Suprapubic skin (tissue), 3 donors: ENCODE results near the gene BNC1.

Source experiments
- EP300 ChIP-seq: sonication (generic); formaldehyde crosslinking; IDR thresholded peaks from one replicate; pipeline ENCODE4 v1.6.1; 2017; ENCODE audit warnings: antibody characterized with exemption
- POLR2A ChIP-seq, 2 donors: fragments of 450-650 bp; IDR thresholded peaks; one replicate each; pipeline ENCODE4 v1.6.1; 2017; ENCODE audit warnings: antibody characterized with exemption in 2 of 2, mild to moderate bottlenecking in 2 of 2, moderate library complexity in 2 of 2
- TF ChIP-seq, protein P1 (sequence below), 2 donors: fragments of 200-600 bp in 1 of 2; fragments of 450-650 bp in 1 of 2; sonication (generic) in 1 of 2; IDR thresholded peaks; one replicate each; pipeline ENCODE4 v1.5.1; 2016 to 2019; ENCODE audit warnings: antibody characterized with exemption in 2 of 2, mild to moderate bottlenecking in 1 of 2, moderate library complexity in 1 of 2

DNA sequence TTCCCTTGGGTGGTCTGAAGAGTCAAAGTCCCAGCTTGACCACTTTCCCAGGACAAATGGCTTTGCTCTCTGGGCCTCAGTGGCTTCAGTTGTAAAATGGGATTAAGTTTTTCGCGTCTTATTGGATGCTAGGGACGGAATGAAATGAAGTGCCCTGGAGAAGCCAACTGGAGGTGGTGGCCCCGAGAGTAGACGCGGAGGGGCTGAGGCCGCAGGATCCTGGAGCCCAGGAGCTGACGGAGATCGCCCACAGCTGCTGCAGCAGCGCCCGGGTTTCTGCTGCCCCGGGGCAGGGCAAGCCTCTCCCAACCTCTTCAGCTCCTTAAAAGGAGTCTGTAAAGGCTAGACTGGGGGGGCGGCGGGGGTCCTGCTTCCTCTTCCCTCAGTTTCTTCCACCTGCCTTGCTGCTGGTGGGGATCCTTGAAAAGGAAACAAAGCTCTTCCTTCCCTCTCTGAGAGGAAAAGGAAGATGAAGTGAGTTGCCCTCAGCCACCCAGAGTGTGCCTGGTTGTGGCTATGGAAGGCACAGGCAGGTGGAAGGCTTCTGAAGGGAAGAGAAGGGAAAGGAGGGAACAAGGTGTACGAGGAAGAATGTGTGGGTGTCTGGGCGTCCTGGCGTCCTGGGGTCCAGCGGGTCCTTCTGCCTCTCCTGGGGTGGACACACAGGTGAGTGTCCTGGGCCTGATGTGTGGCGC, 967 bp upstream of the BNC1 start:
- TF ChIP-seq EP300, result no peak
- TF ChIP-seq POLR2A (IDR thresholded peaks at IDR 0.05), result no peak
- TF ChIP-seq, protein P1, sequence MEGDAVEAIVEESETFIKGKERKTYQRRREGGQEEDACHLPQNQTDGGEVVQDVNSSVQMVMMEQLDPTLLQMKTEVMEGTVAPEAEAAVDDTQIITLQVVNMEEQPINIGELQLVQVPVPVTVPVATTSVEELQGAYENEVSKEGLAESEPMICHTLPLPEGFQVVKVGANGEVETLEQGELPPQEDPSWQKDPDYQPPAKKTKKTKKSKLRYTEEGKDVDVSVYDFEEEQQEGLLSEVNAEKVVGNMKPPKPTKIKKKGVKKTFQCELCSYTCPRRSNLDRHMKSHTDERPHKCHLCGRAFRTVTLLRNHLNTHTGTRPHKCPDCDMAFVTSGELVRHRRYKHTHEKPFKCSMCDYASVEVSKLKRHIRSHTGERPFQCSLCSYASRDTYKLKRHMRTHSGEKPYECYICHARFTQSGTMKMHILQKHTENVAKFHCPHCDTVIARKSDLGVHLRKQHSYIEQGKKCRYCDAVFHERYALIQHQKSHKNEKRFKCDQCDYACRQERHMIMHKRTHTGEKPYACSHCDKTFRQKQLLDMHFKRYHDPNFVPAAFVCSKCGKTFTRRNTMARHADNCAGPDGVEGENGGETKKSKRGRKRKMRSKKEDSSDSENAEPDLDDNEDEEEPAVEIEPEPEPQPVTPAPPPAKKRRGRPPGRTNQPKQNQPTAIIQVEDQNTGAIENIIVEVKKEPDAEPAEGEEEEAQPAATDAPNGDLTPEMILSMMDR (IDR thresholded peaks at IDR 0.05), result no peak
